ENCODE results near the gene CRACR2B.

CRACR2B gene

DNA sequence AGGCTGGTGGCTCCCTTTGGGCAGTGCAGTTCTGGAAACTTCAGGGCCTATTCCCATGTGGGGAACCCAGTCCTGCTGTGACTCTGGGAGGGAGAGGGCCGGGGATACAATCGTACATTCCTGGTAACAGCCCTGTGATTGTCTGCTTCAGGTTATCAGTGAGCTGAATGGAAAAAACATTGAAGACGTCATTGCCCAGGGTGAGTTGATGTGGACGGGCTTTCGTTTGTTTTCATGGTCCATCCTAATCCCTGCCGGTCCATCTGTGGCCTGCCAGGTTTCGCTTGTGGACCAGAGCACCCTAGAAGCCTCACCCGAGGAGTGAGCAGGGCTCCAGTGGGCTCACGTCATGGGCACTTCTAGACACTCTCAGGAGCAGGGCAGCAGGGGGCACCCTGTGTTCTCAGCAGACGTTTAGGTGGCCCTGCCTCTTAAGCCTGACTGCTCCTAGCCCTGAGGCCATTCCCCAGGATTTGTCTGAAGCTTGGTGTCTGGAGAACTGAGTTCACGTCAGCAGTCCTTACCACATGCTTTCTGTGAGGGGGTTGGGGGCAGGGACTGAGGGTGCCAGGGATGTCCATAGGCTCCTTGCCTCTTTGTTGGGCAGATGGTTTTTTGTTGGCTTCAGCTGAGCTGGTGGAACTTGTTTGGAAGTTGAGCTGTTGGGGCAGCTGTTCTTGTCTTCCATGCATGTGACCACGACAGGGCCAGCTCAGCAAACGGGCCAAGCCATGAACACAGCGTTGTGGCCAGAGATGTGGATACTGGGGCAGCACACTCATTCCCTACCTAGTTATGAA, 16.1 kb upstream of the CRACR2B start:
- no peak for DNase-seq

DNA sequence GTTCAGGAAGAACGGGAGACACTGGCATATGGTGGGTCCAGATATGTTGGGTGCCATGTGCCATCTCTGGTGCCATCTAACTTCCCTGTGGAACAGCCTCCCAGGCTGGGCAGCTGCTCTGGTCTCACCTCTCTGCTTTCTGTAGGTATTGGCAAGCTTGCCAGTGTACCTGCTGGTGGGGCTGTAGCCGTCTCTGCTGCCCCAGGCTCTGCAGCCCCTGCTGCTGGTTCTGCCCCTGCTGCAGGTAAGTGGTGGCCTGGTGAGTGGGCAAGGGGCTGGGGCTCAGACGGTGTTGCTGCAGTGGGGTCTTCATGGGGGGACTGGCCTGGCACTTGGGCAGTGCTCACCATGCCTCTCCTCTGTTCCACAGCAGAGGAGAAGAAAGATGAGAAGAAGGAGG, 15.3 kb upstream of the CRACR2B start:
- DNase-seq = no peak

DNA sequence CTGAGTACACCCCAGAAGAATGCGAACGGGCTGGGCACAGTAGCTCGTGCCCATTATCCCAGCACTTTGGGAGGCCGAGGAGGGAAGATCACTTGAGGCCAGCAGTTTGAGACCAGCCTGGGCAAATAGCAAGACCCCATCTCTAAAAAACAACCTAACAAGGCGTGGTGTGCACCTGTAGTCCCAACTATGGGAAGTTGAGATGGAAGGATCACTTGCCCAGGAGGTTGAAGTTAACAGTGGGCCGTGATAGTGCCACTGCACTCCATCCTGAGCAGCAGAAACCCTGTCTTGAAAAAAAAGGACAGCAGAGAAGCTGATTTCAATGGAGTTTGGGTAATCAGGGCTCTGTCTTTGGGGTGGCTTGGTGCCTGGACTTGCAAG, 14.7 kb upstream of the CRACR2B start:
- DNase-seq = no peak

DNA sequence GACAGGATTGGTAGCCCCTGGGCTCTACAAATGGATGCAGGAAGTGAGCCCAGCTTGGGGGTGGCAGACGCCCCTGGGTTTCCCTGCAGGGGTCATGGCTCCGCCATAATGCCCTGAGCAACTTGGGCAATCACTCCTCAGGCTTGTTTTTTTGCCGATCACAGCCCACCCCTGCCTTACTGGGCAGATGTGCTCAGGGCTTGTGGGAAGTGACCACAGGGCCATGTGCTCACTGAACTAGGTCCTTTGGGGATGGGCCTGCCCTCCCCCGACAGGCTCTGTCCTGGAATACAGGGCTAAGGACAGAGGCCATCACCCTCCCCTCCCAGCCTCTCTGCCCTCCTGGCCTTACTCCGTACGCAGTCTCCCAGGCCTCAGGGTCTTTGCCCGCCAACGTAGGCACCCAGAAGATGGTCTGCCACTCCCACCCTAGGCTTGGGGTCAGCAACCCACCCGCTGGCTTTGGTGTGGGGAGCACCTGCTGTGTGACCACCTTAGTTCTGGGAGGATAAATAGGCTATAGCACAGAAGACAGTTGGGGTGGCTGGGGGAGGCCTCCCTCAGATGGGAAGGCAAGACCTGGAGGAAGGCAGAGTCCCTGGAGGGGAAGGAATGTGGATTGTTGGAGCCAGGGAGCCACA, 14.1 kb upstream of the CRACR2B start:
- DNase-seq = peak in 1 of 2 experiments; percentile 56

DNA sequence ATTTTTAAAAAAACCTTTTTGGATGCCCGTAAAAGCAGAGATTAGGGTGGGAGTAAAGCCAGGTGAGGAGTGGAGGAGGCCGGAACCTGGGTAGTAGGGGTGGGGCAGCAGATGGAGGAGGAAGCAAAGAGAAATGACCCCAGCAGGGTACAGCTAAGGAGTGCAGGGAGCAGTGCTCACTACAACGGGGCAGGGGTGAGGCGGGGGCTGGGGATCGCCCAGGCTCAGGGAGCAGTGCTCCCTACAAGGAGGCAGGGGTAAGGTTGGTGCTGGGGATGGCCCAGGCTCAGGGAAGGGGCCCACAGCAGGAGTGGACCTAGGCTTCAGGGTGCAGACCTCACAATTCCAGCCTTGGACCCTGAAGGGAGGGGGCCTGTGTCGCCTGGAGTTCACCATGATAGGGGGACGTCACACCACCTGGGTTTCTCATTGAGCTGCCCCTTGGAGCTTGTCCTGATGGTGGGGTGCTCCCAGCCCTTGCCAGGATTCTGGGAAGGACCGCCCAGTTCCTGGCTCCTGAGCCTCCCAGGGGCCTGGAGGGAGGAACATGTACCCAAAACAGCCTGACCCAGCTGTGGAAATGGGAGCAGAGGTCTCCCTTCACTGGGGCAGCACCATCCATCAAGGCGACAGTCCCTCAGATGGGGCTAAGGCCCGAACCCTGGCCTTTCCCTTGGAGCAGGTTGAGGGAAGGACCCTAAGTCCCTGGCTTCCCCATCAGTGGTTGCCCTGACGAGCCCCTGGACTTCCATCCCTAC, 11.9 kb upstream of the CRACR2B start:
- no peak for DNase-seq

DNA sequence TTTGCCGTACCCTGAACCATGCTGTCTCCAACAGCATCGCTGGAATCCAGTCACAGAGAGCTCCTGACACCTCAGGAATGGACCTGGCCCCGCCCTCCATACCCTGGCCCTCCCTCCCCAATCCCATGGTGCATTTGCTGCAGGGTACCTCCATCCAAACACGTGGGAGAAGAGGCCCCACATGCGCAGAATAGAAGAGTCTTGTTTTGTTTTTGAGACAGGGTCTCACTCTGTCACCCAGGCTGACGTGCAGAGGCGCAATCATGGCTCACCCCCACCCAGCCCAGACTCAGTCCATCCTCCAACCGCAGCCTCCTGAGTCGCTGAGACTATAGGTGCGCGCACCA, 11.3 kb upstream of the CRACR2B start:
- DNase-seq = no peak

DNA sequence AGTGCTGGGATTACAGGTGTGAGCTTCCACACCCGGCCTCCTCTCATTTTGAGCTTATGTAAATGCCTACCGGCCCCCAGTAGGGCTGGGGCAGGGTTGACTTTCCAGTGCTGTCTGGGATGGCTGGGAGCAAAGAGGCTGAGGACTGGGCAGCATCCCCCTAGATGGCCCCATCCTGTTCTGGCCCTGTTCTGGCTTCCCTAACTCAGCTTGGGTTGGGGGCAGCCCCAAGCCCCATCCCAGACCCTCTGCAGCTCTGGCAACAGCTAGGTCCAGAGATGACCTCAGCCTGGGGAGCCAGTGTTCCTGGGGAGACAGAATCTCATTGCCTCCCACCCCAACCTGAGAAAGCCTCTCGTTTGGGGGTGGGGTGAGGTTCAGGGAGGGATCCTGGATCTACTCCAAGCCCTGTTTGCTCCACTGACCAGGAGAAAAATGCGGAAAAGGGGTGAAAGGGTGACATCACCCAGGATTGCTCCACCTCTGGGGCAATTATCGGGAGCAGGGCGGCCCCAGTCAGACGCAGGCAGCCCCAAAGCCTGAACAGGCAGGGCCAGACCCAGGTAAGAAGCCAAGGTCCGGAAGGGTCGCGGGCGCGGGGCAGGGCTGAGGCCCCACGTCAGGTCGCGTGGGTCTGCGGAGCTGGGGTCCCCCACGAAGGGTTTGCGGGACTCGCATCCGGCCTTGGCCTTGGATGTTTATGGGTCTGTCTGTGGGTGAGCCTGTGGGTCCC, 9.2 kb upstream of the CRACR2B start, which contains the start of gene PNPLA2:
PNPLA2 (plus strand) TSS at position 519 of the 733 bp plus-strand sequence. CDS start 805 bp downstream, outside the sequence.
- no peak for DNase-seq

DNA sequence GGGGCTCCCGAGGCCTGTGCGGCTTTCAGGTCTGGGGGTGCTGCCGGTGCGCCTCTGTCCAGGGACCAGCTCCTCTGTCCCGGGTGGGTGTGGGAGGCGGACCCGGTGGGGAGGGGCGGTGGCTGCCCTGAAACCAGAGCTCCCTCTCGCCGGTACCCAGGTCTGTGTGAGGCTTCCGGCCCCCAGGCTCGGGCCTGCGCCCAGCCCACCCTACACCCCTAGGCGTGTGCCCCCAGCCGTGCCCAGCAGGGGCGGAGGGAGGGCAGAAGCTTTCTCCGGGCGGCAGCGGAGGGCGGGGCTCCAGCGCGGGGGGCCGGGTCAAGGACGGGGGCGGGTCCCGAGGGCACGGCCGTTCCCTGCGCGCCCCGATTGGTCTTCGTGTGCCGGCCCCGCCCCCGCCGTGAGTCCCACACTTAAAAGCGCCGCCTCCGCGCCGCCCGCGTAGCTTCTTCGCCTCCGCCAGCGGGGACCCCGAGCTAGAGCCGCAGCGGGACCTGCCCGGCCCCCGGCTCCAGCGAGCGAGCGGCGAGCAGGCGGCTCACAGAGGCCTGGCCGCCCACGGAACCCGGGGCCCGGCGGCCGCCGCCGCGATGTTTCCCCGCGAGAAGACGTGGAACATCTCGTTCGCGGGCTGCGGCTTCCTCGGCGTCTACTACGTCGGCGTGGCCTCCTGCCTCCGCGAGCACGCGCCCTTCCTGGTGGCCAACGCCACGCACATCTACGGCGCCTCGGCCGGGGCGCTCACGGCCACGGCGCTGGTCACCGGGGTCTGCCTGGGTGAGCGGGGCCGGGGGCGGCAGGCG, 8.4 kb upstream of the CRACR2B start:
- DNase-seq = peak; percentile 92 to 93

DNA sequence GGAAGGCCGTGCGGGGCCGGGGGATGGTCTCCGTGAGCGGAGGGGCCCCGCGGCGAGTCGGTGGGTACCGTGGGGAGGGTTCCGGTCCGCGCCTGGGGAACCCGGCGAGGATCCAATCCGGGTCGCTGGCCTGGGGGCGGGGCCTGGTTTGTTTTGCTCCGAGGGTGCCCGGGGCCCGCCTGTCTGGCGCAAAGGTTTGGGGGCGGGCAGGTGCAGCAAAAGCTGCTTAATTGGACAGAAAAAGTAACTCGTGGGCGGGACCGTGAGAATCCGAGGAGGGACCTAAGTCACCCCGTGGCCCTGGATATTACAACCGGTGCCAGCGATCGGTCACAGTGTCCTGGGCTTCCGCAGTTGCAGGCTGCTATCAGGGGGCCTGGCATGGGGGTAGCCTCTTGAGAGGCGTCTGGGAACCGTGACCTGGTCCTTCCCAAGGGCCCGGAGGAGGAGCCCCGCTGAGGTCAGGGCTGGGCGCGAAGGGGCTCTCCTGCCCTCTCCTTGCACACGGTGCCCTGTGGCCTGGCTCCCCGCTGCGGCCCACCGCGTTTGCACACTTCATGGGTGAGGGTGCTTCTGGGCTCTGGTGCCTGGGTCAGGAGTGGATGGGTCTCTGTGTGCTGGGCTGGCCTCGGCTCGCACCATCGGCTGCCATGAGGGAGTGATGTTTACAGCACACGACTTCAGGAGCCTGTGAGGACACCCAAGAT, 7.6 kb upstream of the CRACR2B start:
- peak; percentile 91 to 93 for DNase-seq

DNA sequence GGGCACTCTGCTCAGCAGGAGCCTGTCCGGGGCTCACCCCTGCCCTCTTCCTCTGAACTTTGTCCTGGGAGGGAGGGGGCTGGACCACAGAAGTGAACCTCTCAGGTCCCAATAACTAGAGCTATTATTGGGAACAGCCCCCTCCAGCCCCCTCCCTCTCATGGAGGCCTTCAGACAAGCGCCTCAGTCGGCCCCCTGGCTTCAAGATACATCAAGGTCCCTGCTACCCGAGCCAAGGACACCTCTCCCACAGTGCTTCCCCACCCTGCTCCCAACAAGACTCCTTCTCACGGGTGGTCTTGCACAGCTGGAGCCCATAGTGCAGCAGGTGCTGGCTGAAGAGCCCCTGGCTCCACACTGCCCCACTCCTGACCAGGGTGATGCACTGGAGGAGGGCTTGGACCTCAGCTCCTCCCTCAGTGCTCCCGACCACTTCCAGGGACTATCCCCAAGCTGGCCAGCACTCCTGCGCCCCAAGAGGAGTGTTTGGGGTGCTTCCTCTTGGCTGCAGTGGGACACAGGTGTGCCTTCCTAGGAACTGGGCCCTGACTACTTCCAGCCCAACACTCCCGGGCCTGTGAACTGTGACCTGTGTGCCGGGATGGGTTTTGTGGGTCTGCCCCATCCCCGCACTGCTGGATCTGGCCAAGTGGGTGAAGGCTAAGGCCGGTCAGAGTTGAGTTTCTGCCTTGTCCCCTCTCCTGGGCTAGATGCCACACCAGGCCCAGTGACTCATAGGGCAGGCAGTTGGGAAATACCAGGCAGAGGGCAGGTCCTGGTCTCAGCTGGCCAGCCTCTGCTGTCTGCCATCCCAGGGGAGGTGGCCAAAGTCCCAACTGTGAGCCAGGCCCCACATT, 6.8 kb upstream of the CRACR2B start:
- no peak for DNase-seq

DNA sequence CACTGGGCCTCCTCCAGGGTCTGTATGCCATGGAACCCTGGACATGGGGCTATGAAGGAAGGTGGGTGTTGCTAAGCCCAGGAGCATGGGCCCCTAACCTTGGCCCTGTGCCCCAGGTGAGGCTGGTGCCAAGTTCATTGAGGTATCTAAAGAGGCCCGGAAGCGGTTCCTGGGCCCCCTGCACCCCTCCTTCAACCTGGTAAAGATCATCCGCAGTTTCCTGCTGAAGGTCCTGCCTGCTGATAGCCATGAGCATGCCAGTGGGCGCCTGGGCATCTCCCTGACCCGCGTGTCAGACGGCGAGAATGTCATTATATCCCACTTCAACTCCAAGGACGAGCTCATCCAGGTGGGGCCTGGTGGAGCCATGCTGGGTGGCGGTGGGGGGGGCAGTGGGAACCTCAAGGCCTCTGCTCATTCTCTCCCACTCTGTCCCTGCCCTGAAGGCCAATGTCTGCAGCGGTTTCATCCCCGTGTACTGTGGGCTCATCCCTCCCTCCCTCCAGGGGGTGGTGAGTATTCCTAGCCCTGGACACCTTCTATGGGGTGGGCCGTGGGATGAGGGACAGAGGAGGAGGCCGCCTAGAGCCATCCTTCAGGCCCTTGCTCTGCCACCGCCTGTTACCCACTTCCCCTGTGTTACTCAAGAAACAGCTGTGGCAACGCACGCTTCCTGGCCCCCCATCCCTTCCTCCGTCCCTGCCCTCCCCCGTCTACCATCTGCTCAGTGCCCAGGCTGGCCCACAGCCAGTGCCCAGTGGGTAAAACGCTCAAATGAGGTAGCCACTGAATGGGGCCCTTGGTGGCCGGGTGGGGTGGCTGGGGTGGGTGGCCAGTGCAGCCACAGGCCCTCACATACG, 6.0 kb upstream of the CRACR2B start:
- DNase-seq = no peak

DNA sequence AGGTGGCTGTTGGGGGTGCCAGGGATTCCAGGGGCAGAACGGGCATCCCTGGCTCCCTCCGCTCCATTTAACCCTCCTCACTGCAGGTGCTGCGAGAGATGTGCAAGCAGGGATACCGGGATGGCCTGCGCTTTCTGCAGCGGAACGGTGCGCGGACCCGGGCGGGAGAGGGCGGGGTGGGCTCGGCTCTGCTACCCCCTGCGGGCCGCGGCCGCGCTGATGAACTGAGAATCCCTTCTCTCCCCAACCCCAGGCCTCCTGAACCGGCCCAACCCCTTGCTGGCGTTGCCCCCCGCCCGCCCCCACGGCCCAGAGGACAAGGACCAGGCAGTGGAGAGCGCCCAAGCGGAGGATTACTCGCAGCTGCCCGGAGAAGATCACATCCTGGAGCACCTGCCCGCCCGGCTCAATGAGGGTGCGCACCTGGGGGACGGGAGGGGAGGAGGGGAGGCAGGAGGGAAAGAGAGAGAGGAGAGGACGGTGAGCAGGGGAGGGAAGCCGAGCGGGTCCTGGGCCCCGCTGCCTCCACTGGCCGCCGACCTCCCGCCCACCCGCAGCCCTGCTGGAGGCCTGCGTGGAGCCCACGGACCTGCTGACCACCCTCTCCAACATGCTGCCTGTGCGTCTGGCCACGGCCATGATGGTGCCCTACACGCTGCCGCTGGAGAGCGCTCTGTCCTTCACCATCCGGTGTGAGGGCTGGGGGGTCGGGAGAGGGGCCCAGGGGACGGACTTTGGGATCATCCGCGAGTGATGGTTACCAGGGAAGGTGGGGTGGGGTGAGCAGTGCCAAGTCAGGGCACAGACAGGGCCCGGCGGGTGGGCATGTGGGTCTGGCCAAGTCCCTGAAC, 4.1 kb upstream of the CRACR2B start:
- no peak for DNase-seq

DNA sequence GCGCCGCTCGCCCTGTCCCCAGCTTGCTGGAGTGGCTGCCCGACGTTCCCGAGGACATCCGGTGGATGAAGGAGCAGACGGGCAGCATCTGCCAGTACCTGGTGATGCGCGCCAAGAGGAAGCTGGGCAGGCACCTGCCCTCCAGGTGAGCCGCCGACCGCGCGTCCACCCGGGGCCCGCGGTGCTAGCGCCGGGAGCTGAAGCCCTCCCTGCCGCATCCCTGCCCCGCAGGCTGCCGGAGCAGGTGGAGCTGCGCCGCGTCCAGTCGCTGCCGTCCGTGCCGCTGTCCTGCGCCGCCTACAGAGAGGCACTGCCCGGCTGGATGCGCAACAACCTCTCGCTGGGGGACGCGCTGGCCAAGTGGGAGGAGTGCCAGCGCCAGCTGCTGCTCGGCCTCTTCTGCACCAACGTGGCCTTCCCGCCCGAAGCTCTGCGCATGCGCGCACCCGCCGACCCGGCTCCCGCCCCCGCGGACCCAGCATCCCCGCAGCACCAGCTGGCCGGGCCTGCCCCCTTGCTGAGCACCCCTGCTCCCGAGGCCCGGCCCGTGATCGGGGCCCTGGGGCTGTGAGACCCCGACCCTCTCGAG, 3.3 kb upstream of the CRACR2B start:
- no peak for DNase-seq

DNA sequence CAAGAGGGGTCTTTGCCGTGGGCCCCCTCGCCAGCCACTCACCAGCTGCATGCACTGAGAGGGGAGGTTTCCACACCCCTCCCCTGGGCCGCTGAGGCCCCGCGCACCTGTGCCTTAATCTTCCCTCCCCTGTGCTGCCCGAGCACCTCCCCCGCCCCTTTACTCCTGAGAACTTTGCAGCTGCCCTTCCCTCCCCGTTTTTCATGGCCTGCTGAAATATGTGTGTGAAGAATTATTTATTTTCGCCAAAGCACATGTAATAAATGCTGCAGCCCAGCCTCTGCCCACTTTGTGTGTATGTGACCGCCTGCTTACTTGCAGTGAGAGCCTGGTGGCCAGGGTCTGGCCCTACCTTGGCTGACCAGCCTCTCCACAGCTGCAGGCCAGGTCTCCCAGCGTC, 2.8 kb upstream of the CRACR2B start:
- no peak for DNase-seq

DNA sequence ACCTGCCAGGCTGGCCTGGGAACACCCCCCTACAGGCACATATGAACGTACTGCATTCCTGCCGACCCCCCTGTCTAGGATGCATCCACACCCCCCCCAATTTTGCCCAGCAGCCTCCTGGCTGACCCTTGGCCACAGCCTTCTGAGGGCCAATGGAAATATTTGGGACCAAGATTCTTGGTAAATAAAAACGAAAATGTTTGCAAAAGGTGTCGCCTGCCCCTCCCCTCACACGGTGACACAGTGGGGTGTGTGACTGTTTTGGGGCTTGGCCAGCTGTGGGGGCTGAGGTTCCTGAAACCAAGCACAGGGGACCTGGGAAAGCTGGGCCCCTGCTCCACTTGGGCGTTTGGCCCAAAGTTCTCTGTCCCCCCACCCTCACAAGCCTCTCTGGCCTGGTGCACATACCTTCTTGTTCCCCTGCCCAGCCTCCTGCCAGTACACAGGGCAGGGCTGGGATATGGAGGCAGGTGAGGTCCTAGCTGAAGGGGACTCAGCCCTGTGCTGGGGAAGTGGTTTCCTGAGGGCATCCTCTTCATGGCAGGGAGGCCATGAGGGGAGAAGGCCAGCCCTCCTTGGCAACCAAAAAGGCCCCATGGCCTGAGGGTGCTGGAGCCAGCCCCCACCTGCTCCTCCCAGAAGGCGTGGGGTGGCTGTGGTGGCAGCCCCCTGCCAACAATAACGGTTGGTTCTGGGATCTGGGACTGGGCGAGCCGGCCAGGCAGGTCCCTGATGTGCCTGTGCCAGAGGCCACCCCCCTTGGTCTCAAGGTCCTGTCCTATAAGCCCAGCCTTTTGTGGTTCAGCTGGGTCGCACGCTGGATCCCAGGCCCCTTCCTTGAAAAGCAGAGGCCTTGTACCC, 2.1 kb upstream of the CRACR2B start:
- no peak for DNase-seq

DNA sequence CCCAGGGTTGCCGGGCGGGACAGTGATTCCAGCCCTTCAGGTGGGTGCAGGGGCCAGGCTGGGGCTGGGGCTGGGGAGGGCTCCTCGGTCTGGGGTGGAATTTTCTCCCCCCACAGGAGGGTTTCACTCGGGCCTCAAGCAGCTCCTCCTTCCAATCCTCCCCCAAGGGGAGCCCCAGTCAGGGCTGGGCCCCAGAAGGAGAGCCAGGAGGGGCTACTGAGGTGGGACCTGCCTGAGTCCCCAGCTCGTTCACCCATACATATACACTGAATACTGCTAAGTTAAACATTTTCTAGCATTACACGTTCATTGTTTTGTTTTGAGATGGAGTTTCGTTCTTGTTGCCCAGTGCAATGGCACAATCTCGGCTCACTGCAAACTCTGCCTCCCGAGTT, 1.5 kb upstream of the CRACR2B start:
- no peak for DNase-seq

DNA sequence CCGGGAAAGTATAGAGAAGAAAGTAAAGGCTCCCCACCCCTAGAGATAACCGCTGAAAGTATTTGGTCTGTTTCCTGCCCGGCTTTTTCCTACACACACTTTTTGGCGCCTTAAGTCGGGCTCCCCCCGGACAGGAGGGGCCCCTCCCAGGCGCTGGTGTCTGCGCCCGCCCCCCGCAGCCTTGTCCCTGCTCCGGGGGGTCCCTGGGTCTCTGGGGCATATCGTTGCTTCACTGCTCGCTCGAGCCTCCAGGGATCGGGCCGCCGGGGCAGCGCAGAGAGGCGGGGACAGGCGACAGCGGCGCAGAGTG, 928 bp upstream of the CRACR2B start:
- DNase-seq = peak in 1 of 2 experiments; percentile 44

Measured in activated T-cell treated with anti-CD3 and anti-CD28 coated beads, Interleukin-2, amount 50 U/mL, for 48 hours (primary cell).